HepG2 (cell line): ENCODE data around the gene MRPS7. TPM values are rescaled to one million over a fixed set of nuclear protein-coding genes. Genes with fewer than 3 reads are reported as not detected.

Experiments
- DRAP1 ChIP-seq: IDR thresholded peaks from 2 replicates; pipeline ENCODE4 v1.6.1; 2016; ENCODE audit warnings: missing genetic modification reagents, missing compliant biosample characterization
- KAT7 ChIP-seq: IDR thresholded peaks from 2 replicates; pipeline ENCODE4 v1.6.1; 2018; ENCODE audit warnings: borderline replicate concordance, missing compliant biosample characterization
- KDM6A ChIP-seq: IDR thresholded peaks from 2 replicates; pipeline ENCODE4 v1.6.1; 2016; ENCODE audit warnings: low read depth
- KLF9 ChIP-seq: IDR thresholded peaks from 2 replicates; pipeline ENCODE4 v1.6.1; 2016; ENCODE audit warnings: low read depth
- ONECUT2 ChIP-seq: sonication (generic); formaldehyde crosslinking; IDR thresholded peaks from 2 replicates; pipeline ENCODE4 v1.4.0; 2020; ENCODE audit warnings: missing genetic modification reagents
- POLR2AphosphoS2 ChIP-seq: IDR thresholded peaks from 2 replicates; pipeline ENCODE4 v1.6.1; 2011; ENCODE audit warnings: low read depth, low read length, improper control_type of control experiment
- PPARG ChIP-seq: conservative IDR thresholded peaks from 2 replicates; pipeline ENCODE4 v1.6.1; 2016; ENCODE audit warnings: missing biosample characterization, missing genetic modification reagents
- RCOR2 ChIP-seq: IDR thresholded peaks from 2 replicates; pipeline ENCODE4 v1.6.1; 2016; ENCODE audit warnings: missing biosample characterization, missing genetic modification reagents
- RFXANK ChIP-seq: IDR thresholded peaks from 2 replicates; pipeline ENCODE4 v1.6.1; 2016
- RXRB ChIP-seq: IDR thresholded peaks from 2 replicates; pipeline ENCODE4 v1.6.1; 2016; ENCODE audit warnings: borderline replicate concordance, missing genetic modification reagents, missing compliant biosample characterization
- SCMH1 ChIP-seq: sonication (generic); formaldehyde crosslinking; IDR thresholded peaks from 2 replicates; pipeline ENCODE4 v1.9.0; 2021; ENCODE audit warnings: missing genetic modification reagents, mild to moderate bottlenecking, borderline replicate concordance
- SRF ChIP-seq: IDR thresholded peaks from 2 replicates; pipeline ENCODE4 v1.6.1; 2011; ENCODE audit warnings: mild to moderate bottlenecking, low read depth, low read length, moderate library complexity
- TFDP1 ChIP-seq: IDR thresholded peaks from 2 replicates; pipeline ENCODE4 v1.6.1; 2016; ENCODE audit warnings: missing compliant biosample characterization, missing genetic modification reagents, borderline replicate concordance
- TMF1 ChIP-seq: sonication (generic); formaldehyde crosslinking; IDR thresholded peaks from 2 replicates; pipeline ENCODE4 v1.8.1; 2022; ENCODE audit warnings: low read depth, missing genetic modification reagents
- TP53 ChIP-seq: sonication (generic); formaldehyde crosslinking; conservative IDR thresholded peaks from 2 replicates; pipeline ENCODE4 v1.4.0; 2020; ENCODE audit warnings: missing genetic modification reagents
- TRAFD1 ChIP-seq: sonication (generic); formaldehyde crosslinking; IDR thresholded peaks from 2 replicates; pipeline ENCODE4 v1.5.1; 2020; ENCODE audit warnings: missing genetic modification reagents, mild to moderate bottlenecking, borderline replicate concordance
- YEATS2 ChIP-seq: sonication (generic); formaldehyde crosslinking; IDR thresholded peaks from 2 replicates; pipeline ENCODE4 v1.4.0; 2020; ENCODE audit warnings: missing genetic modification reagents, borderline replicate concordance
- ZNF430 ChIP-seq: sonication (generic); formaldehyde crosslinking; IDR thresholded peaks from 2 replicates; pipeline ENCODE4 v1.9.0; 2021; ENCODE audit warnings: mild to moderate bottlenecking, missing genetic modification reagents
- ZNF484 ChIP-seq: sonication (generic); formaldehyde crosslinking; IDR thresholded peaks from 2 replicates; pipeline ENCODE4 v1.5.1; 2020; ENCODE audit warnings: mild to moderate bottlenecking, low read depth, missing genetic modification reagents, borderline replicate concordance
- ZNF687 ChIP-seq: sonication (generic); formaldehyde crosslinking; IDR thresholded peaks from 2 replicates; pipeline ENCODE4 v1.5.1; 2020; ENCODE audit warnings: mild to moderate bottlenecking, missing genetic modification reagents, moderate library complexity
- ZNF713 ChIP-seq: sonication (generic); formaldehyde crosslinking; IDR thresholded peaks from 2 replicates; pipeline ENCODE4 v1.4.0; 2020; ENCODE audit warnings: mild to moderate bottlenecking, missing genetic modification reagents
- ZNF839 ChIP-seq: sonication (generic); formaldehyde crosslinking; IDR thresholded peaks from 2 replicates; pipeline ENCODE4 v1.4.0; 2020; ENCODE audit warnings: missing genetic modification reagents, mild to moderate bottlenecking, borderline replicate concordance
- ZNF883 ChIP-seq: sonication (generic); formaldehyde crosslinking; IDR thresholded peaks from 2 replicates; pipeline ENCODE4 v1.5.1; 2020; ENCODE audit warnings: mild to moderate bottlenecking, missing genetic modification reagents; ENCODE audit errors: not compliant biosample characterization
- polyA plus RNA-seq, 8 experiments: library from polyadenylated mRNA; depleted of rRNA in 3 of 8; stranded (reverse) in 7 of 8; unstranded in 1 of 8; fragments of >200 nt; fragmentation: Illumina TruSeq in 4 of 8; extraction: Trizol in 4 of 8; gene quantifications; 2 replicates each; pipeline versions ENCODE4 v1.2.1 to v1.2.3, GENCODE V29; 2011 to 2016; ENCODE audit warnings: low read depth in 4 of 8, missing spikeins in 1 of 8, mixed read lengths in 1 of 8; ENCODE audit not compliant: insufficient read depth in 1 of 8
- total RNA-seq, 5 experiments: library from RNA; depleted of rRNA; stranded (reverse); fragments of >200 nt; fragmentation: Illumina TruSeq; extraction: Trizol; gene quantifications; 2 replicates each; pipeline ENCODE4 v1.2.3, GENCODE V29; 2016; ENCODE audit warnings: low read depth in 1 of 5

MRPS7 gene
- total and polyA plus RNA-seq, 2 of the 13 experiments (the other 11 are each of a cell fraction or from before 2014, with no cell fraction given): 97.0 to 162 TPM

GRCh38 chr17:75270218-75270965 is 8.7 kb downstream of the MRPS7 start (continued):
- TF ChIP-seq ZNF430 (CRISPR knock-in tag): peak; percentile 93; the same call in 1 of the 2 replicates
- no peak for TF ChIP-seq TP53 (CRISPR knock-in tag)
- TF ChIP-seq YEATS2 (CRISPR knock-in tag): no peak
- no peak for TF ChIP-seq KDM6A (CRISPR knock-in tag)
- no peak for TF ChIP-seq TMF1 (CRISPR knock-in tag)
- 0 out of 2 replicates have a peak, but pooled peaks have one; percentile 21 for TF ChIP-seq RCOR2 (CRISPR knock-in tag)
- no peak for TF ChIP-seq POLR2AphosphoS2
- peak; percentile 75 for TF ChIP-seq ZNF687 (CRISPR knock-in tag)
- TF ChIP-seq TRAFD1 (CRISPR knock-in tag): no peak
- peak; percentile 30 for TF ChIP-seq RXRB
- TF ChIP-seq DRAP1 (CRISPR knock-in tag): peak; percentile 57; the same call in 1 of the 2 replicates
- peak; percentile 26 for TF ChIP-seq ZNF883
- no peak for TF ChIP-seq SCMH1 (CRISPR knock-in tag)
- no peak for TF ChIP-seq ONECUT2 (CRISPR knock-in tag)
- TF ChIP-seq TFDP1 (CRISPR knock-in tag): peak; percentile 25; the same call in 1 of the 2 replicates
- 0 out of 2 replicates have a peak, but pooled peaks have one; percentile 43 for TF ChIP-seq PPARG
- 0 out of 2 replicates have a peak, but pooled peaks have one; percentile 62 for TF ChIP-seq ZNF713 (CRISPR knock-in tag)
- 0 out of 2 replicates have a peak, but pooled peaks have one; percentile 57 for TF ChIP-seq ZNF839
- no peak for TF ChIP-seq ZNF484 (CRISPR knock-in tag)
- no peak for TF ChIP-seq KLF9 (CRISPR knock-in tag)
- 0 out of 2 replicates have a peak, but pooled peaks have one; percentile 38 for TF ChIP-seq KAT7 (CRISPR knock-in tag)
- TF ChIP-seq RFXANK (CRISPR knock-in tag): 0 out of 2 replicates have a peak, but pooled peaks have one; percentile 33
- no peak for TF ChIP-seq SRF
